ENCODE results near the gene NMT2.

GRCh38 chr10:15214237-15214636, 45.7 kb upstream of the NMT2 start:
- TF ChIP-seq CTCF (conservative IDR thresholded peaks at IDR 0.05) (no peak), ZFX (IDR thresholded peaks at IDR 0.05) (no peak)
